HG03139 (cell line): Measurements from ENCODE around the gene GTF3C1.

Source experiments
- ATAC-seq: cut with Tn5 transposase; IDR thresholded peaks from one replicate; pipeline ENCODE4 v1.9.1; 2021; ENCODE audit not compliant: unreplicated experiment

GTF3C1 gene

GRCh38 chr16:27430512-27430911 lies 119.2 kb downstream of the GTF3C1 start:
- ATAC-seq, result no peak

- ATAC-seq, result no peak
Measured at GRCh38 chr16:27429981-27430441, 119.7 kb downstream of the GTF3C1 start.

- ATAC-seq, result no peak
Measured at GRCh38 chr16:27429330-27429871, 120.3 kb downstream of the GTF3C1 start.

GRCh38 chr16:27428026-27428785 lies 121.5 kb downstream of the GTF3C1 start:
- no peak for ATAC-seq

- no peak for ATAC-seq
Measured at GRCh38 chr16:27427538-27427937, 122.2 kb downstream of the GTF3C1 start.

GRCh38 chr16:27426423-27427408 lies 123.0 kb downstream of the GTF3C1 start:
- ATAC-seq, result peak; percentile 70

GRCh38 chr16:27425961-27426360 lies 123.8 kb downstream of the GTF3C1 start:
- ATAC-seq, result no peak

GRCh38 chr16:27424772-27425498 lies 124.8 kb downstream of the GTF3C1 start:
- ATAC-seq, result no peak

GRCh38 chr16:27421961-27422740 lies 127.6 kb downstream of the GTF3C1 start:
- no peak for ATAC-seq

GRCh38 chr16:27417047-27417671 lies 132.6 kb downstream of the GTF3C1 start:
- ATAC-seq, result no peak

GRCh38 chr16:27414788-27415431 lies 134.8 kb downstream of the GTF3C1 start:
- ATAC-seq, result no peak

- ATAC-seq, result no peak
Measured at GRCh38 chr16:27413956-27414355, 135.8 kb downstream of the GTF3C1 start.

GRCh38 chr16:27410761-27411160 lies 139.0 kb downstream of the GTF3C1 start:
- no peak for ATAC-seq
